ENCODE results near the gene PAPOLB. TPM values are rescaled to one million over a fixed set of nuclear protein-coding genes. Genes with fewer than 3 reads are reported as not detected.

The PAPOLB gene
- total and polyA plus RNA-seq, 2 of the 8 experiments (the other 6 are each of a cell fraction or from before 2014, with no cell fraction given), result 0.02 to 0.15 TPM

DNA sequence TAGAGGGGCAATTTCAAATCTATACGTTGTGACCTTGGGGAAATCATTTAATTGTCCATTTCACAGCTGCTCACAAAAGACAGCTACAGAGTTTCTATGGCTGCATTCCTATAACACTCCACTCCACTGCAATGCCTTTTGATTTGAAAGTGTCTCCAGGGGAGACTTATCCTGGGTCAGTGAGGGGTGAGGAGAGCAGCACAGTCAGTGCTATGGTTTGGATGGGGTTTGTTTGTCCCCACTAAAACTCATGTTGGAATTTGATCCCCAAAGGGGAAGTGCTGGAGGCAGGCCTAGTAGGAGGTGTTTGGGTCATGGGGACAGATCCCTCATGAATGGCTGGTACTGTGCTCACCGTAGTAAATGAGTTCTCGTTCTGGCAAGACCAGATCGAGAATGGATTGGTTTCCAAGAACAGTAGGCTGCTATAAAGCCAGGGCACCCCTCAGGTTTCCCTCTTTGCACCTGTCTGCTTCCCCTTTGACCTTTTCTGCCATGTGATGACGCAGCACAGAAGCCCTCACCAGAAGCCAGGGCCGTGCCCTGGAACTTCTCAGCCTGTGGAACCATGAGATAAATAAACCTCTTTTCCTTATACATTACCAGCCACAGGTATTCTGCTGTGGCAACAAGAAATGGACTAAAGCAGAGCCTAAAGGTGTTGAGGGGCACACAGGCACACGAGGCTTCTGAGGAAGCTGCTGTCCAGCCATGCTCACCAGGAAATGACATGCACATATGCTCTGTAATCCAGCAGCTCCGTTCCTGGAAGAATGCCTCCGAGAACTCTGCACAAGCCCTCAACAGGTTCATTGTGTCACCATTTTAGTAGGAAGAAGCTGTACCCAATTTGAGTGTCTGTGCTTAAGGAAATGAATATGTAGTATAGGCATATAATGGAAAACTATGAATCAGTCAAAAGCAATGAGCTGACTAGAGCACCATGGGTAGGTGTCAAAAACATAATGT lies 5.0 kb upstream of the PAPOLB start:
- Histone ChIP-seq H3K14ac (ENCODE audit: insufficient read length) (no peak overlapping the region), H3K79me1 (ENCODE audit: low read depth, low read length) (no peaks in the 10 kb centered on the region), H2AK5ac (ENCODE audit: low read depth, low read length) (no peak overlapping the region), H2AFZ (ENCODE audit: low read length) (no peak overlapping the region), H3K36me3 (ENCODE audit: control insufficient read depth in 2 of 4, insufficient read depth in 4 of 4, low read length in 3 of 4) (no peaks in the 10 kb centered on the region), H2BK5ac (ENCODE audit: low read depth, low read length) (no peak overlapping the region), H4K91ac (replicated peaks; ENCODE audit: insufficient read length, low read length) (no peak overlapping the region), H3K9ac (replicated peaks in 1 of 4; ENCODE audit: extremely low read depth in 1 of 4, low read depth in 3 of 4, low read length in 3 of 4) (no peak overlapping the region), H3K23me2 (ENCODE audit: low read depth, low read length) (no peaks in the 10 kb centered on the region), H4K20me1 (replicated peaks in 1 of 2; ENCODE audit: control insufficient read depth in 1 of 2, insufficient read depth in 2 of 2, low read length in 2 of 2) (no peaks in the 10 kb centered on the region), H4K8ac (ENCODE audit: extremely low read depth, insufficient read depth, low read length) (no peak overlapping the region), H3K4ac (replicated peaks; ENCODE audit: insufficient read length, low read depth, low read length) (no peak overlapping the region), H3K79me2 (ENCODE audit: control insufficient read depth in 1 of 2, insufficient read depth in 2 of 2, low read length in 2 of 2) (no peaks in the 10 kb centered on the region), H3K27ac (ENCODE audit: low read depth, low read length) (no peak overlapping the region), H3K27me3 (replicated peaks in 1 of 4; ENCODE audit: control insufficient read depth in 3 of 4, extremely low read depth in 1 of 4, insufficient read depth in 3 of 4, low read length in 3 of 4) (no peaks in the 10 kb centered on the region), H3K4me2 (ENCODE audit: insufficient read depth in 1 of 2, low read depth in 2 of 2, low read length in 2 of 2) (no peak overlapping the region), H4K5ac (ENCODE audit: insufficient read length, low read depth, low read length) (no peak overlapping the region), H3K4me1 (replicated peaks in 1 of 4; ENCODE audit: control insufficient read depth in 3 of 4, insufficient read depth in 4 of 4, low read length in 3 of 4) (peaks cover 0 to 5% (median 3%) of the 10 kb centered on the region in 4 experiments; a peak in 2 of 7 replicates), H3K56ac (replicated peaks; ENCODE audit: insufficient read length, low read depth, low read length) (no peak overlapping the region), H2BK120ac (replicated peaks; ENCODE audit: low read depth, low read length) (no peak overlapping the region), H3K4me3 (ENCODE audit: extremely low read depth in 1 of 4, insufficient read depth in 2 of 4, low read depth in 3 of 4, low read length in 4 of 4) (no peak overlapping the region), H2BK20ac (ENCODE audit: low read length) (no peak overlapping the region), H2BK15ac (ENCODE audit: low read length) (no peak overlapping the region), H3K23ac (ENCODE audit: insufficient read length) (no peak overlapping the region), H3K18ac (ENCODE audit: extremely low read depth, low read length) (no peak overlapping the region), H3K9me3 (ENCODE audit: insufficient read depth in 2 of 2, low read depth in 1 of 2, low read length in 1 of 2) (peaks cover 0 to 2% of the 10 kb centered on the region in 2 experiments; a peak in 1 of 4 replicates), H2BK12ac (ENCODE audit: low read depth, low read length) (no peak overlapping the region)
- FAIRE-seq (no peak), DNase-seq (ENCODE audit: low read depth in 1 of 2, low spot score in 2 of 2) (no peak)
- WGBS, 2 experiments (ENCODE audit: extremely low coverage in 1 of 2, insufficient coverage in 1 of 2, insufficient read length in 1 of 2, insufficient replicate concordance in 2 of 2, low coverage in 1 of 2, low lambda C conversion rate in 2 of 2, missing lambda C conversion rate in 1 of 2), result 91% methylated on average over 9 of the region's 9 CpGs; no CpG with 5 or more reads in 1 of the 2 experiments
- ChIA-PET CTCF (ENCODE audit: partially characterized antibody) (interaction anchor here (0.6 to 2.2 kb wide), 3 partner anchors 17 to 1245 kb away, joined by 3 to 8 read pairs (median 4); partner anchors contain the start of gene RADIL), POLR2A (ENCODE audit: partially characterized antibody) (interaction anchor here (0.7 kb wide), 1 partner anchor 14 kb away, joined by 3 read pairs; no protein-coding TSS in a partner anchor)
- TF ChIP-seq TCF12 (IDR thresholded peaks at IDR 0.05; ENCODE audit: low read depth, low read length) (no peak), CEBPB (IDR thresholded peaks at IDR 0.05; ENCODE audit: low read depth, low read length) (no peak)
- TF ChIP-seq, protein P1, sequence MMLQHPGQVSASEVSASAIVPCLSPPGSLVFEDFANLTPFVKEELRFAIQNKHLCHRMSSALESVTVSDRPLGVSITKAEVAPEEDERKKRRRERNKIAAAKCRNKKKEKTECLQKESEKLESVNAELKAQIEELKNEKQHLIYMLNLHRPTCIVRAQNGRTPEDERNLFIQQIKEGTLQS (IDR thresholded peaks at IDR 0.05; ENCODE audit: insufficient read depth, low read depth, low read length), result no peak

All from H1 (cell line).